HFF-Myc (cell line): ENCODE data around the gene UGT3A1.

ENCODE experiments used
- DNase-seq: peaks from one replicate; pipeline ENCODE4 v3.0.0-alpha.2; 2011; ENCODE audit warnings: low read depth; ENCODE audit errors: extremely low read depth
- H3K4me3 ChIP-seq: replicated peaks from 2 replicates; pipeline ENCODE4 v1.5.1; 2011; ENCODE audit warnings: low read depth, mild to moderate bottlenecking, control low read depth, low read length
- TF ChIP-seq, protein P1 (sequence below): IDR thresholded peaks from 2 replicates; pipeline ENCODE4 v1.5.1; 2012; ENCODE audit warnings: mild to moderate bottlenecking, low read depth, low read length, control low read depth; ENCODE audit errors: missing control alignments

UGT3A1 gene

DNA sequence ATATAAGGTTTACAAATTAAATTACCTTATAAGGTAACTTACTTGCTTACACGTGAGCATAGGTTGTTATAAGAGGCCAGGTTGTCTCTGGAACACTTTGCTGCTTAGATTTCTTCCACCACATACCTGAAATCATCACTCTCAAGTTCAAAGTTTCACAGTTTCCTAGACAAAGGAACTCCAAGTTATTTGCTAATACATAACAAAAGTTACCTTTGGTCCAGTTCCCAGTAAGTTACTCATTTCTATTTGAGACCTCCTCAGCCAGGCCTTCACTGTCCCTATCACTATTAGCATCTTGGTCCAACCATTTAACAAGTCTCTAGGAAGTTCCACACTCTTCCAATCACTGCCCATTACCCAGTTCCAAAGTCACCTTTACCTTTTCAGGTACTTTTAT, 18.5 kb upstream of the UGT3A1 start:
- TF ChIP-seq, protein P1, sequence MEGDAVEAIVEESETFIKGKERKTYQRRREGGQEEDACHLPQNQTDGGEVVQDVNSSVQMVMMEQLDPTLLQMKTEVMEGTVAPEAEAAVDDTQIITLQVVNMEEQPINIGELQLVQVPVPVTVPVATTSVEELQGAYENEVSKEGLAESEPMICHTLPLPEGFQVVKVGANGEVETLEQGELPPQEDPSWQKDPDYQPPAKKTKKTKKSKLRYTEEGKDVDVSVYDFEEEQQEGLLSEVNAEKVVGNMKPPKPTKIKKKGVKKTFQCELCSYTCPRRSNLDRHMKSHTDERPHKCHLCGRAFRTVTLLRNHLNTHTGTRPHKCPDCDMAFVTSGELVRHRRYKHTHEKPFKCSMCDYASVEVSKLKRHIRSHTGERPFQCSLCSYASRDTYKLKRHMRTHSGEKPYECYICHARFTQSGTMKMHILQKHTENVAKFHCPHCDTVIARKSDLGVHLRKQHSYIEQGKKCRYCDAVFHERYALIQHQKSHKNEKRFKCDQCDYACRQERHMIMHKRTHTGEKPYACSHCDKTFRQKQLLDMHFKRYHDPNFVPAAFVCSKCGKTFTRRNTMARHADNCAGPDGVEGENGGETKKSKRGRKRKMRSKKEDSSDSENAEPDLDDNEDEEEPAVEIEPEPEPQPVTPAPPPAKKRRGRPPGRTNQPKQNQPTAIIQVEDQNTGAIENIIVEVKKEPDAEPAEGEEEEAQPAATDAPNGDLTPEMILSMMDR = no peak
- H3K4me3 ChIP-seq = no peak overlapping the region
- DNase-seq = no peak

DNA sequence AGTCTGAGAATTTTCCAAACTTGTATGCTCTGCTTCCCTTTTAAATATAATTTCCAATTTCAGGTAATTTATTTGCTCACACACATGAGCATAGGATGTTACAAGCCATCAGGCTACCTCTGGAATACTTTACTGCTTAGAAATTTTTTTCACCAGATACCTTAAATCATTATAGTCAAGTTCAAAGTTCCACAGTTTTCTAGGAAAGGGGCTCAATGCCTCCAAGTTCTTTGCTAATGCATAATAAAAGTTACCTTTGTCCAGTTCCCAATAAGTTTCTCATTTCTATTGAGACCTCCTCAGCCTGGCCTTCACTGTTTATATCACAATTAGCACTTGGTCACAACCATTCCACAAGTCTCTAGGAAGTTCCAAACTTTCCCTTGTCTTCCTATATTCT, 16.2 kb upstream of the UGT3A1 start:
- DNase-seq = no peak
- TF ChIP-seq, protein P1 = no peak
- no peak overlapping the region for H3K4me3 ChIP-seq

GRCh38 chr5:36006163-36006562, 15.0 kb upstream of the UGT3A1 start:
- TF ChIP-seq, protein P1 = no peak
- DNase-seq = no peak
- no peak overlapping the region for H3K4me3 ChIP-seq

DNA sequence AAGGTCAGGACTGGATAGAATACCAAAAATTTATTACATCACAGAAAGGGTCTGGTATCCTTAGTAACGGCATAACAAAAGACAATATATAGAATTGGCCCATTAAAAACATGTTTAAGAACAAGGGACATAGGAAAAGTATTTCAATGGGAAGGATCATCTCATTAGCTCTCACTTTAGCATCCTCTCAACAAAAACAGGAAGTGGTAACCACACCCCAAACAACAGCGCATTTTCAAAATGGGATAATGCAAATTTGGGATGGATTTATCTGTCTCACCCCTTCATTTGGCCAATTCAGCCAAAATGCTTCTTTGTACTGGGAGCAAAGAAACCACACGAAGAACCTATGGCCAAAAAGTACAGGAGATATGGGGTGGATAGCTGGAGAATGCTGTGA, 9.8 kb upstream of the UGT3A1 start:
- no peak for DNase-seq
- no peak overlapping the region for H3K4me3 ChIP-seq
- TF ChIP-seq, protein P1 = no peak

DNA sequence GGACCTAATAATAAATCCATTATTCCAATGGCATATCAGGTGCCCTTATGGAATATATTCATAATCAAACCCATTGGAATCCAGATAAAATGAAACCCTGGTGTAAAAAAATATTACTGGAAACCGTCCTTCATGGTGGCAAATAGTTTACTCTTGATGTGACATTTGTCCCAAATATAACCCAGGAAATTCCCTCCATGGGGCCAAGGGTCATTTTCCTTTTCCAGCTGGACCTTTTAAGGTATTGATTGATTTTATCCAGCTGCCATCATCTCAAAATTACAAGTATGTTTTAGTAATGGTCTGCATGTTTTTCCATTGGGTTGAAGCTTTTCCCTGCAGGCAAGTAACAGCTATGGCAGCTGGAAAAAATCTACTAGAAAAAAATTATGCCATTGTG, 8.4 kb upstream of the UGT3A1 start:
- H3K4me3 ChIP-seq = no peak overlapping the region
- TF ChIP-seq, protein P1 = no peak
- no peak for DNase-seq

GRCh38 chr5:35996076-35996475, 4.9 kb upstream of the UGT3A1 start:
- no peak overlapping the region for H3K4me3 ChIP-seq
- TF ChIP-seq, protein P1 = no peak
- no peak for DNase-seq

DNA sequence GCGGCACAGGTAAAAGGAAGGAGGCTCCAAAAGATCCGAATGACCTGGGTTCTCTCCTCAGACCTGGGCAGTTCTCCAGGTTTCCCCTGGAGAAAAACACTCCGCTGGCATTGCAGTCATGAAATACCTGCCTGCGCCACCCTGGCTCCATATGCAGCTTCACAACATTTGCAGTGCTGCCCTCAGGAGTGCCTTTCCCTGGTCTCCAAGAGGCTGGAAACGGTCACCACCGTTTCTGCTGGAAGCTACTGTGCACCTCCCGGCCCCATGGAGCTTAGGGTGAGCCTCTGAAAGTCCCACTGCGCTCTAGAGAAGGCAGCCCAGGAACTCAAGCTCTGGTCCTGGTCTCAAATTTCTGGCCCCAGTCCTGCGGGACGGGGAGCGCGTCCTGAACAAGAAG, 670 bp downstream of the UGT3A1 start:
- H3K4me3 ChIP-seq = no peak overlapping the region
- TF ChIP-seq, protein P1 = no peak
- DNase-seq = no peak
